ENCODE data around the gene HPN. TPM values are rescaled to one million over a fixed set of nuclear protein-coding genes. Genes with fewer than 3 reads are reported as not detected.

Gene HPN
- total RNA-seq, 4 donors from 2014 or later = 0.26 to 2.7 (median 0.68) TPM

- Histone ChIP-seq H3K27ac (no peak overlapping the region), H3K27me3 (peaks cover 0 to 5% of the 10 kb centered on the region in 2 donors), H3K4me1 (no peaks in the 10 kb centered on the region), H3K36me3 (no peaks in the 10 kb centered on the region), H3K4me3 (no peak overlapping the region), H3K9me3 (no peaks in the 10 kb centered on the region)
- TF ChIP-seq POLR2A (IDR thresholded peaks at IDR 0.05) (no peak), CTCF (IDR thresholded peaks at IDR 0.05) (no peak)
- no peak for DNase-seq
- intact Hi-C loops (cut with DNase I; ENCODE audit: low total_unique reads) = no loop called here
Measured at GRCh38 chr19:35093941-35094647, 52.6 kb downstream of the HPN start.

GRCh38 chr19:35094656-35095055, 53.1 kb downstream of the HPN start:
- intact Hi-C loops (cut with DNase I; ENCODE audit: low total_unique reads) = no loop called here
- Histone ChIP-seq H3K27me3 (peaks cover 0 to 5% of the 10 kb centered on the region in 2 donors), H3K4me3 (no peak overlapping the region), H3K9me3 (no peaks in the 10 kb centered on the region), H3K27ac (no peak overlapping the region), H3K36me3 (no peaks in the 10 kb centered on the region), H3K4me1 (no peaks in the 10 kb centered on the region)
- TF ChIP-seq POLR2A (IDR thresholded peaks at IDR 0.05) (no peak), CTCF (IDR thresholded peaks at IDR 0.05) (no peak)
- DNase-seq = no peak

- intact Hi-C loops (cut with DNase I; ENCODE audit: low total_unique reads) = no loop called here
- H3K9me3 ChIP-seq = no peaks in the 10 kb centered on the region
- H3K4me3 ChIP-seq = no peak overlapping the region
- H3K36me3 ChIP-seq = no peaks in the 10 kb centered on the region
- peaks cover 0 to 2% of the 10 kb centered on the region in 2 donors for H3K27me3 ChIP-seq
- H3K4me1 ChIP-seq = no peaks in the 10 kb centered on the region
- no peak for DNase-seq
- TF ChIP-seq CTCF (IDR thresholded peaks at IDR 0.05) = no peak
- no peak overlapping the region for H3K27ac ChIP-seq
Measured at GRCh38 chr19:35095667-35096368, 54.3 kb downstream of the HPN start.

- H3K4me1 ChIP-seq = no peaks in the 10 kb centered on the region
- DNase-seq = no peak
- H3K4me3 ChIP-seq = no peak overlapping the region
- H3K27me3 ChIP-seq = no peaks in the 10 kb centered on the region
- H3K9me3 ChIP-seq = no peaks in the 10 kb centered on the region
- intact Hi-C loops (cut with DNase I; ENCODE audit: low total_unique reads) = no loop called here
- TF ChIP-seq POLR2A (IDR thresholded peaks at IDR 0.05) = no peak
- no peak for TF ChIP-seq CTCF (IDR thresholded peaks at IDR 0.05)
- H3K27ac ChIP-seq = no peak overlapping the region
- no peaks in the 10 kb centered on the region for H3K36me3 ChIP-seq
Measured at GRCh38 chr19:35098413-35099049, 57.0 kb downstream of the HPN start.

Measured in uterus (tissue), 4 donors.